OCI-LY3 (cell line): ENCODE measurements around the gene CAT.

Experiments
- H2AFZ ChIP-seq: fragments of 200-600, 300-600 bp; shearing (Covaris generic); 2 replicates; pipeline ENCODE4 v1.6.0; 2014; ENCODE audit warnings: antibody characterized with exemption, low read depth, low read length
- H3K27ac ChIP-seq: fragments of 200-600, 300-600 bp; sonication (generic); 2 replicates; pipeline ENCODE4 v1.5.1; 2014; ENCODE audit warnings: mild to moderate bottlenecking, low read length, moderate library complexity, mixed read lengths
- H3K27me3 ChIP-seq: fragments of 200-600, 300-600 bp; sonication (generic); 2 replicates; pipeline ENCODE4 v1.6.1; 2014; ENCODE audit warnings: low read depth, low read length, mixed read lengths
- H3K36me3 ChIP-seq: fragments of 200-600, 300-600 bp; sonication (generic); replicated peaks from 2 replicates; pipeline ENCODE3; 2014; ENCODE audit warnings: low read depth, low read length, mixed read lengths
- H3K4me1 ChIP-seq: fragments of 300-600, 200-600 bp; sonication (generic); 2 replicates; pipeline ENCODE4 v1.6.1; 2014; ENCODE audit warnings: low read length, mixed read lengths
- H3K4me2 ChIP-seq: fragments of 200-600, 300-600 bp; sonication (generic); 2 replicates; pipeline ENCODE4 v1.6.1; 2014; ENCODE audit warnings: low read length, mixed read lengths
- H3K4me3 ChIP-seq: fragments of 300-600, 200-600 bp; sonication (generic); 2 replicates; pipeline ENCODE4 v1.5.1; 2014; ENCODE audit warnings: antibody characterized with exemption, mild to moderate bottlenecking, low read length, moderate library complexity
- H3K79me2 ChIP-seq: fragments of 300-600, 200-600 bp; shearing (Covaris generic); 2 replicates; pipeline ENCODE4 v1.6.1; 2014; ENCODE audit warnings: mild to moderate bottlenecking, low read length, mixed read lengths
- H3K9ac ChIP-seq: fragments of 300-600, 200-600 bp; shearing (Covaris generic); 2 replicates; pipeline ENCODE4 v1.6.0; 2014; ENCODE audit warnings: mild to moderate bottlenecking, low read length, moderate library complexity
- H3K9me3 ChIP-seq: fragments of 200-600, 300-600 bp; shearing (Covaris generic); 2 replicates; pipeline ENCODE4 v1.6.1; 2014; ENCODE audit warnings: low read length, mixed read lengths; ENCODE audit not compliant: insufficient read depth
- H4K20me1 ChIP-seq: fragments of 200-600, 300-600 bp; sonication (generic); 2 replicates; pipeline ENCODE4 v1.6.1; 2016; ENCODE audit warnings: low read length, mixed read lengths; ENCODE audit not compliant: insufficient read depth
- CTCF ChIP-seq: fragments of 200-600, 300-600 bp; sonication (generic); IDR thresholded peaks from 2 replicates; pipeline ENCODE4 v1.5.1; 2014; ENCODE audit warnings: antibody characterized with exemption, low read length, low read depth
- EZH2phosphoT487 ChIP-seq: fragments of 200-600 bp; shearing (Covaris generic); IDR thresholded peaks from 2 replicates; pipeline ENCODE4 v1.6.1; 2018; ENCODE audit warnings: antibody characterized with exemption, mixed run types, low read depth

CAT gene

GRCh38 chr11:34397120-34397519, 41.6 kb upstream of the CAT start:
- H3K36me3 ChIP-seq: no peaks in the 10 kb centered on the region
- H3K9me3 ChIP-seq: no peaks in the 10 kb centered on the region; the same call in 1 of the 2 replicates
- H3K4me2 ChIP-seq: no peak overlapping the region
- no peaks in the 10 kb centered on the region for H3K79me2 ChIP-seq
- H3K9ac ChIP-seq: no peak overlapping the region
- no peaks in the 10 kb centered on the region for H3K4me1 ChIP-seq
- no peak overlapping the region for H2AFZ ChIP-seq
- H3K4me3 ChIP-seq: no peak overlapping the region
- H4K20me1 ChIP-seq: no peaks in the 10 kb centered on the region
- TF ChIP-seq CTCF (no peak), EZH2phosphoT487 (no peak)
- H3K27ac ChIP-seq: no peak overlapping the region
- H3K27me3 ChIP-seq: peaks cover 5% of the 10 kb centered on the region; the same call in 1 of the 2 replicates

- H3K36me3 ChIP-seq: no peaks in the 10 kb centered on the region
- no peaks in the 10 kb centered on the region for H3K79me2 ChIP-seq
- no peak overlapping the region for H3K27ac ChIP-seq
- TF ChIP-seq EZH2phosphoT487: no peak
- TF ChIP-seq CTCF: no peak
- peaks cover 5% of the 10 kb centered on the region; the same call in 1 of the 2 replicates for H3K27me3 ChIP-seq
- no peak overlapping the region for H2AFZ ChIP-seq
- no peaks in the 10 kb centered on the region for H4K20me1 ChIP-seq
- H3K4me3 ChIP-seq: no peak overlapping the region
- no peak overlapping the region for H3K9ac ChIP-seq
- no peak overlapping the region for H3K4me2 ChIP-seq
- no peaks in the 10 kb centered on the region for H3K4me1 ChIP-seq
- H3K9me3 ChIP-seq: no peaks in the 10 kb centered on the region; the same call in 1 of the 2 replicates
These were observed 40.9 kb upstream of the CAT start for GRCh38 chr11:34397811-34398210.

GRCh38 chr11:34403431-34403830, 35.3 kb upstream of the CAT start:
- no peaks in the 10 kb centered on the region for H3K36me3 ChIP-seq
- H4K20me1 ChIP-seq: no peaks in the 10 kb centered on the region
- no peak overlapping the region for H3K27ac ChIP-seq
- H3K9me3 ChIP-seq: no peaks in the 10 kb centered on the region
- H3K4me1 ChIP-seq: peaks cover 17% of the 10 kb centered on the region
- no peak overlapping the region for H2AFZ ChIP-seq
- no peak overlapping the region for H3K9ac ChIP-seq
- no peak overlapping the region for H3K4me3 ChIP-seq
- no peak overlapping the region for H3K4me2 ChIP-seq
- no peaks in the 10 kb centered on the region for H3K79me2 ChIP-seq
- H3K27me3 ChIP-seq: peaks cover 45% of the 10 kb centered on the region
- 0 out of 2 replicates have a peak, but pooled peaks have one; percentile 27 for TF ChIP-seq EZH2phosphoT487
- no peak for TF ChIP-seq CTCF

GRCh38 chr11:34404280-34404679, 34.5 kb upstream of the CAT start:
- Histone ChIP-seq H3K4me2 (peak overlapping the region; percentile 76), H3K4me3 (peak overlapping the region; percentile 68), H3K9me3 (no peaks in the 10 kb centered on the region), H3K79me2 (no peaks in the 10 kb centered on the region), H3K9ac (no peak overlapping the region), H3K27me3 (peaks cover 50% of the 10 kb centered on the region), H3K4me1 (peaks cover 17% of the 10 kb centered on the region), H4K20me1 (no peaks in the 10 kb centered on the region), H2AFZ (no peak overlapping the region), H3K27ac (no peak overlapping the region), H3K36me3 (no peaks in the 10 kb centered on the region)
- no peak for TF ChIP-seq EZH2phosphoT487
- TF ChIP-seq CTCF: no peak
